Measurements from ENCODE around the gene BOD1L1. TPM values are rescaled to one million over a fixed set of nuclear protein-coding genes. Genes with fewer than 3 reads are reported as not detected.

Gene BOD1L1
- total RNA-seq, 3 donors from 2014 or later: 29.6 to 46.2 (median 39.3) TPM

GRCh38 chr4:13553081-13553480 lies 74.4 kb downstream of the BOD1L1 start:
- no peak for TF ChIP-seq CTCF (IDR thresholded peaks at IDR 0.05)
- intact Hi-C loops (cut with DNase I, micrococcal nuclease): loop anchor here in 1 of 2 donors (5.0 kb wide), 1 partner anchor 821 kb away; no protein-coding TSS in a partner anchor
- DNase-seq (no peak), ATAC-seq (no peak)
- Histone ChIP-seq H3K36me3 (ENCODE audit: low read depth) (no peaks in the 10 kb centered on the region), H3K4me1 (ENCODE audit: low read depth) (peaks cover 6% of the 10 kb centered on the region), H3K4me3 (no peak overlapping the region), H3K9me3 (no peaks in the 10 kb centered on the region)

- Histone ChIP-seq H3K9me3 (no peaks in the 10 kb centered on the region), H3K36me3 (ENCODE audit: low read depth) (no peaks in the 10 kb centered on the region), H3K4me1 (ENCODE audit: low read depth) (peaks cover 16% of the 10 kb centered on the region), H3K4me3 (no peak overlapping the region)
- DNase-seq (peak in 2 of 3 donors; percentile 91 to 95), ATAC-seq (peak; percentile 70)
- TF ChIP-seq CTCF (IDR thresholded peaks at IDR 0.05): peak; percentile 63
- intact Hi-C loops (cut with DNase I, micrococcal nuclease): loop anchor here (5.0 kb wide), 2 partner anchors 697 to 822 kb away; no protein-coding TSS in a partner anchor
Observed at GRCh38 chr4:13548984-13549546, 78.5 kb downstream of the BOD1L1 start.

DNA sequence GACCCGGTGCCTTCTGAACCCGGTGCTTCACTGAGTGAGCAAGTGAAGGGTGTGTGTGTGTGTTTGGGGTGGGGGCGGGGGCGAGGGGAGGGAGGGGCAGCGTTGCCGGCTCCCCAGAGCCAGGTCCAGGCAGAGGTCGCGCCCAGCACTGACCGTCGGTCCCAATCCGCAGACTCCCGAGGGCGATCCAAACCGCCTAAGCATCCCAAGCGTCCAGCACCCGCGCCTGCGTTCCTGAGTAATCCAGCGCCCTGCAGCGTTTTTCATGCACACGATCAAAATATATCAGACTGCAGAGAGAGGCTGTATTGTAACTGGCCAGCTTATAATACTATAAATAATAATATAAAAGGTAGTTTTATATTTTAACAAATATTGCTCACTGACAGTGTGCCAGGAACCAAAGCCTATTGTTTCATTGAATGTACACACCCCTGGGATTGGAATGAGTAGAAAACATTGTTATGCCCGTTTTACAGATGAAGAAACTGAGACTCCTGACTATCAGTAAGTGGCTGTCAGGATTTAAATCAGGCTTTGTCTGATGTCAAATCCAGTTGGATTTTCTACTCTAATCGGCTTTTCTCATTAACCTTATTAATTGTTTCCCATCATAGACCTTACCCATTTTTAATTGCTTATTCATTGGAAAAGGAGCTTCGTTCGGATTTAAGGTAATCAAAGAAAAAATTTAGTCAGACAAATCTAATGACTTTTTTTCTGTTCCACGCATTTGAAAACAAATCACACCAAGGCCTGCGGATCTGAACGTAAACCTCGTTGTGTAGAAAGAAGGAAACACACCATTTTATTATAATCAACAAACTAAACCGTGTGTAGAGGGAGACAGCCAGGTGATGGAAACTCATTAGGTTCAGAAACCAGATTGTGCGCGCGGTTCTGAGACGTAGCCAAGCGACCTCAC lies 79.2 kb downstream of the BOD1L1 start:
- DNase-seq (no peak), ATAC-seq (no peak)
- TF ChIP-seq CTCF (IDR thresholded peaks at IDR 0.05): no peak
- H3K36me3 ChIP-seq (ENCODE audit: low read depth): no peaks in the 10 kb centered on the region
- H3K4me3 ChIP-seq: no peak overlapping the region
- H3K4me1 ChIP-seq (ENCODE audit: low read depth): peaks cover 17% of the 10 kb centered on the region
- intact Hi-C loops (cut with DNase I, micrococcal nuclease): loop anchor here (5.0 kb wide), 2 partner anchors 696 to 821 kb away; no protein-coding TSS in a partner anchor
- H3K9me3 ChIP-seq: no peaks in the 10 kb centered on the region

DNA sequence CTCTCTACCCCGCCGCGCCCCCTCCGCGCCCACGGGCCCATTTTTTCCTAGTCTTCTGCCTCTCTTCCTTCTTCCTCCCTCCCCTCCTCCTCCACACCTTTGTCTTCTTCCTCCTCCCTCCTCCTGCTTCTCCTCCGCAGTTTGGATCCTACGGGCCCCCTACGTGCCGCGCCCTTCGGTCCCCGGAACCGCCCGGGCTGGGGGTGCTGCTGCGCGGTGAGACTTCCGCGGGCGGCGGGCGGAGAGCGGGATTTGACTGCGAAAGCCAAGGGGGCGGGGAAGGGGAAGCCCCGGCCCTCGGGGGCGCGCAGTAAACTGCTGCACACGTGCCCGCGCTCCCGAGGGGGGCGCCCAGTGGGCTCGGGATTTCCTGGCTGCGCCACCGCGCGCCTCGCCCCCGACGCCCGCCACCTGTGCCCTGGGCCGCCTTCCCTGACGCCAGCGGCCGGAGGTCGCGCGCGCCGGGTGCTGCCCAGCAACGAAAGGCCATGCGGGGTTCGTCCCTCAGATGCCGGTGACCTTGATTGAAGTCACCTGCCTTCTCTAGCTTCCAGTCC lies 80.0 kb downstream of the BOD1L1 start:
- Histone ChIP-seq H3K4me1 (ENCODE audit: low read depth) (peaks cover 18% of the 10 kb centered on the region), H3K4me3 (no peak overlapping the region), H3K9me3 (no peaks in the 10 kb centered on the region), H3K36me3 (ENCODE audit: low read depth) (no peaks in the 10 kb centered on the region)
- intact Hi-C loops (cut with DNase I, micrococcal nuclease): loop anchor here (5.0 kb wide), 2 partner anchors 695 to 820 kb away; no protein-coding TSS in a partner anchor
- DNase-seq (peak in 1 of 3 donors; percentile 37), ATAC-seq (peak; percentile 2)
- no peak for TF ChIP-seq CTCF (IDR thresholded peaks at IDR 0.05)

DNA sequence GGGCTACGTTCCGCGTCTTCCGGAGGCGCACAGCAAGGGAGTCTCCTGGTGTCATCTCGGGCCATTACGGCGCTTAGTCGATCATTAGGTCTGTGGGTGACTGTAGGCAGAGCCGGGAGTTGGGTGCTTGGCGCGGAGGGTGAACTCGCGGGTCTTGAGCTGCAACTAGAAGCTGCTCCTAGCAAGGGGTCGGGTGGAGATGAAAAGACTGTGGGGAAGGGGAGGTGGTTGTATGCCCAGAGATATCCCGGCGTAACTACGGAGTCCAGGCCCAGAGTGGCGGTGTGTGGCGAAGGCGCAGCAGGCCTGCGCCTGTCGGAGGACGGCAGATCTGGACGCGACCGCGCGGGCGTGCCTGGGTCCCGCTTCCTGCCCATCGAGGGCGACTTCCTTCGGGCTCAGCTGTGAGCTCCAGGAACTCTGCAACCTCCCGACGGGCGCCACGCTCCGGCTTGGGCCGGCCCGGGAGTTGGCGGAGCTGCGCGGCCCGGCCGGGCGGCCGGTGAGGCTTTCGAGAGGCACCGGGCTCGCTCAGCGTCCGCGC lies 80.5 kb downstream of the BOD1L1 start:
- TF ChIP-seq CTCF (IDR thresholded peaks at IDR 0.05): no peak
- peak; percentile 35 for ATAC-seq
- Histone ChIP-seq H3K9me3 (no peaks in the 10 kb centered on the region), H3K4me1 (ENCODE audit: low read depth) (peaks cover 23% of the 10 kb centered on the region), H3K4me3 (no peak overlapping the region), H3K36me3 (ENCODE audit: low read depth) (no peaks in the 10 kb centered on the region)
- DNase-seq: peak in 2 of 3 donors; percentile 27 to 55
- intact Hi-C loops (cut with DNase I, micrococcal nuclease): loop anchor here (5.0 kb wide), 2 partner anchors 695 to 820 kb away; no protein-coding TSS in a partner anchor
